ENCODE measurements around the gene ELOVL3.

GRCh38 chr10:102237711-102238252, 11.7 kb downstream of the ELOVL3 start:
- TF ChIP-seq CTCF (IDR thresholded peaks at IDR 0.05; ENCODE audit: insufficient read depth, low read length), result no peak
- no peak for TF ChIP-seq POLR2AphosphoS5 (IDR thresholded peaks at IDR 0.05; ENCODE audit: low read depth)
- no peak for TF ChIP-seq GABPA (IDR thresholded peaks at IDR 0.05; ENCODE audit: low read depth)
